ENCODE results near the gene PDCD1. TPM values are rescaled to one million over a fixed set of nuclear protein-coding genes. Genes with fewer than 3 reads are reported as not detected.
"Not testable (repeated sequence)": the region's sequence is repeated elsewhere in the genome, so short reads cannot be mapped to it uniquely, and the experiment has no call there.

The PDCD1 gene
- total RNA-seq, 1 donor from 2014 or later: not detected

GRCh38 chr2:241833101-241833663 is 25.5 kb downstream of the PDCD1 start:
- Mint-ChIP-seq H3K27ac (no peak overlapping the region), H3K9me3 (ENCODE audit: low read depth) (peaks cover 9% of the 10 kb centered on the region), H3K4me3 (ENCODE audit: low read depth) (no peak overlapping the region), H3K36me3 (ENCODE audit: insufficient read depth) (no peaks in the 10 kb centered on the region), H3K4me1 (ENCODE audit: low read depth) (peaks cover 1% of the 10 kb centered on the region), H3K27me3 (peaks cover 17% of the 10 kb centered on the region)
- DNase-seq (ENCODE audit: low spot score, unreplicated experiment): no peak
- no peak for TF ChIP-seq CTCF (IDR thresholded peaks at IDR 0.05; ENCODE audit: unreplicated experiment)

- H3K9me3 Mint-ChIP-seq (ENCODE audit: low read depth): peaks cover 27% of the 10 kb centered on the region
- peaks cover 3% of the 10 kb centered on the region for H3K36me3 Mint-ChIP-seq (ENCODE audit: insufficient read depth)
- no peak overlapping the region for H3K27ac Mint-ChIP-seq
- no peak overlapping the region for H3K4me3 Mint-ChIP-seq (ENCODE audit: low read depth)
- peaks cover 20% of the 10 kb centered on the region for H3K27me3 Mint-ChIP-seq
- no peak for TF ChIP-seq CTCF (IDR thresholded peaks at IDR 0.05; ENCODE audit: unreplicated experiment)
- no peak for DNase-seq (ENCODE audit: low spot score, unreplicated experiment)
- no peaks in the 10 kb centered on the region for H3K4me1 Mint-ChIP-seq (ENCODE audit: low read depth)
Observed at GRCh38 chr2:241827394-241827793, 31.3 kb downstream of the PDCD1 start.

- Mint-ChIP-seq H3K9me3 (ENCODE audit: low read depth) (peaks cover 24% of the 10 kb centered on the region), H3K27ac (peak overlapping the region; percentile 99), H3K27me3 (peaks cover 16% of the 10 kb centered on the region), H3K4me3 (ENCODE audit: low read depth) (peak overlapping the region; percentile 37)
- H3K36me3 Mint-ChIP-seq (ENCODE audit: insufficient read depth); H3K4me1 Mint-ChIP-seq (ENCODE audit: low read depth); DNase-seq (ENCODE audit: low spot score, unreplicated experiment): not testable (repeated sequence)
Observed at GRCh38 chr2:241823531-241824437, 34.9 kb downstream of the PDCD1 start.

GRCh38 chr2:241822264-241822623 is 36.5 kb downstream of the PDCD1 start:
- Mint-ChIP-seq H3K36me3 (ENCODE audit: insufficient read depth) (peaks cover 3% of the 10 kb centered on the region), H3K4me1 (ENCODE audit: low read depth) (no peaks in the 10 kb centered on the region), H3K4me3 (ENCODE audit: low read depth) (no peak overlapping the region), H3K27ac (peak overlapping the region; percentile 94), H3K9me3 (ENCODE audit: low read depth) (peaks cover 17% of the 10 kb centered on the region), H3K27me3 (peaks cover 16% of the 10 kb centered on the region)
- no peak for TF ChIP-seq CTCF (IDR thresholded peaks at IDR 0.05; ENCODE audit: unreplicated experiment)
- no peak for DNase-seq (ENCODE audit: low spot score, unreplicated experiment)

GRCh38 chr2:241821460-241822263 is 37.0 kb downstream of the PDCD1 start:
- no peak for TF ChIP-seq CTCF (IDR thresholded peaks at IDR 0.05; ENCODE audit: unreplicated experiment)
- no peak for DNase-seq (ENCODE audit: low spot score, unreplicated experiment)
- Mint-ChIP-seq H3K4me3 (ENCODE audit: low read depth) (no peak overlapping the region), H3K27me3 (peaks cover 16% of the 10 kb centered on the region), H3K4me1 (ENCODE audit: low read depth) (no peaks in the 10 kb centered on the region), H3K36me3 (ENCODE audit: insufficient read depth) (peaks cover 3% of the 10 kb centered on the region), H3K9me3 (ENCODE audit: low read depth) (peaks cover 11% of the 10 kb centered on the region), H3K27ac (peak overlapping the region; percentile 74)

Data from progenitor cell of endocrine pancreas (in vitro differentiated cells).